ENCODE data around the gene CDH20. TPM values are rescaled to one million over a fixed set of nuclear protein-coding genes. Genes with fewer than 3 reads are reported as not detected.

Gene CDH20
- total and polyA plus RNA-seq, 2 of the 4 experiments (the other 2 are of a cell fraction), result not detected

DNA sequence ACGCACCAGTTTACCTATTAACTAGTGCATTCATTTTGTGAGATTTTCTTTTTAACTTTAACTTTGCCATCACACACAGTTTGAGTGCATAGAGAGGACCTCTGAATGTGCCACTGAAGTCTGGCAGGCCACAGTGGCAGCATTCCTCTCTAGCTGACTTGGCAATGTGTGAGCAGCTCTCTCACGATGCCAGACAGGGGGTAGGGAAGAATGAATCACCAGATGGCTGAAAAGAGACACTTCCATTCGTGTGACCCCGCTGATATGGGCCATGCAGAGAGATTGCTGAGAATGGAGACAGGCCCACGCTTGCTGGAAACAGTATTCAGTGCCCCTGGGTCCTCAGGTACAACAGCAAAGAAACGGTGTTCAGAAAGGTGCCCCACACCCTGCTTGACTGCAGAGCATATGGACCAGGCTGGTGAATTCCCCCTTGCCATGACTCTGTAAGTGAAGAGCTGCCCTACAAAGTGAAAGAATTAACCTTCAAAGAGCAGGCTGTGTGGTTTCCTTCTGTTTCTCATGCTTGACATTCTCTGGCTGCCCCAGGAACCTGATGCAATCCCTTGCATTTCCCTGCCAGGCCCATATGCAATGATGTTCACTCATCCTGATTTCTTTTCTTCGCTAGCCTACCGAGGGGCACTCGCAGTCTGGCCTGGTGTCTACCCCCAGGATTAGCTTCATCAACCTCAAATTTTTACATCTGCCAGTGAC lies 236.1 kb downstream of the CDH20 start:
- Histone ChIP-seq H3K14ac (replicated peaks; ENCODE audit: low read depth, low read length) (peak overlapping the region; percentile 89), H4K91ac (ENCODE audit: insufficient read depth, low read depth, low read length) (peak overlapping the region; percentile 98), H3K4me2 (ENCODE audit: low read depth, low read length) (peak overlapping the region; percentile 53), H3K79me1 (ENCODE audit: low read depth in 1 of 2, low read length in 2 of 2) (no peaks in the 10 kb centered on the region), H3K4me1 (ENCODE audit: control insufficient read depth, insufficient read depth, low read length) (peaks cover 11% of the 10 kb centered on the region), H2BK120ac (ENCODE audit: low read depth, low read length) (peak overlapping the region; percentile 94), H3K56ac (ENCODE audit: extremely low read depth, insufficient read depth, low read length) (peak overlapping the region; percentile 8; the same call in 1 of the 2 replicates), H3K4ac (ENCODE audit: low read depth, low read length) (peak overlapping the region; percentile 95), H4K8ac (ENCODE audit: low read depth in 2 of 2, low read length in 2 of 2) (peak overlapping the region; percentile 75 to 85), H3K9me3 (ENCODE audit: control insufficient read depth, insufficient read depth, low read length) (peaks cover 5% of the 10 kb centered on the region), H3K9ac (ENCODE audit: low read depth, low read length) (0 out of 2 replicates have a peak overlapping the region, but pooled peaks have one; percentile 7), H2AK5ac (ENCODE audit: low read depth, low read length) (peak overlapping the region; percentile 91), H3K36me3 (ENCODE audit: control insufficient read depth, insufficient read depth, low read length) (no peaks in the 10 kb centered on the region), H2AFZ (replicated peaks; ENCODE audit: low read length, poor library complexity) (peak overlapping the region; percentile 52), H2AK9ac (replicated peaks; ENCODE audit: low read depth, low read length, poor library complexity) (no peak overlapping the region), H3K18ac (ENCODE audit: low read depth, low read length) (peak overlapping the region; percentile 81), H2BK20ac (ENCODE audit: low read depth, low read length) (peak overlapping the region; percentile 98), H3K4me3 (ENCODE audit: insufficient read depth, low read depth, low read length) (no peak overlapping the region), H4K5ac (ENCODE audit: low read depth, low read length) (peak overlapping the region; percentile 66), H2BK5ac (ENCODE audit: low read depth, low read length, poor library complexity, severe bottlenecking) (peak overlapping the region; percentile 92), H3K27ac (ENCODE audit: insufficient read depth, low read length) (peak overlapping the region; percentile 89), H3K27me3 (ENCODE audit: control insufficient read depth, insufficient read depth, low read length) (no peaks in the 10 kb centered on the region), H2BK15ac (ENCODE audit: low read depth, low read length) (peak overlapping the region; percentile 77), H3K23ac (ENCODE audit: low read depth, low read length) (peak overlapping the region; percentile 62), H3K9me1 (ENCODE audit: insufficient read depth, low read length) (peaks cover 7% of the 10 kb centered on the region; the same call in 1 of the 2 replicates), H4K20me1 (ENCODE audit: insufficient read depth, low read length) (no peaks in the 10 kb centered on the region)
- dilution Hi-C loops (cut with HindIII; ENCODE audit: low sequenced_read_pairs, unreplicated experiment), result no loop called here
- no CpG with 5 or more reads among the region's 9 CpGs for WGBS, 2 experiments (ENCODE audit: extremely low coverage in 2 of 2, insufficient read length in 1 of 2)
- no TSS peak for BruUV-seq (replicated peaks)
- ChIA-PET POLR2A (ENCODE audit: unreplicated experiment) (interaction anchor here (0.5 kb wide), 1 partner anchor 43 kb away, joined by 3 read pairs; no protein-coding TSS in a partner anchor), CTCF (no interaction called here)
- ATAC-seq (ENCODE audit: low read depth), result peak; percentile 78
- in situ Hi-C loops (cut with MboI; ENCODE audit: low sequenced_read_pairs), result no loop called here
- DNase-seq, result peak; percentile 80
- intact Hi-C loops (cut with micrococcal nuclease), result no loop called here
- TF ChIP-seq BHLHE40 (IDR thresholded peaks at IDR 0.05; ENCODE audit: low read depth, low read length), result no peak
- TF ChIP-seq, protein P1, sequence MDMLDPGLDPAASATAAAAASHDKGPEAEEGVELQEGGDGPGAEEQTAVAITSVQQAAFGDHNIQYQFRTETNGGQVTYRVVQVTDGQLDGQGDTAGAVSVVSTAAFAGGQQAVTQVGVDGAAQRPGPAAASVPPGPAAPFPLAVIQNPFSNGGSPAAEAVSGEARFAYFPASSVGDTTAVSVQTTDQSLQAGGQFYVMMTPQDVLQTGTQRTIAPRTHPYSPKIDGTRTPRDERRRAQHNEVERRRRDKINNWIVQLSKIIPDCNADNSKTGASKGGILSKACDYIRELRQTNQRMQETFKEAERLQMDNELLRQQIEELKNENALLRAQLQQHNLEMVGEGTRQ (IDR thresholded peaks at IDR 0.05; ENCODE audit: low read depth, low read length), result no peak
- no peak for TF ChIP-seq NFE2L2 (IDR thresholded peaks at IDR 0.05; ENCODE audit: low read depth, low read length)
- peak; percentile 58; the same call in 1 of the 2 replicates for TF ChIP-seq FOS (IDR thresholded peaks at IDR 0.05; ENCODE audit: low read depth, low read length)
- TF ChIP-seq, protein P2, sequence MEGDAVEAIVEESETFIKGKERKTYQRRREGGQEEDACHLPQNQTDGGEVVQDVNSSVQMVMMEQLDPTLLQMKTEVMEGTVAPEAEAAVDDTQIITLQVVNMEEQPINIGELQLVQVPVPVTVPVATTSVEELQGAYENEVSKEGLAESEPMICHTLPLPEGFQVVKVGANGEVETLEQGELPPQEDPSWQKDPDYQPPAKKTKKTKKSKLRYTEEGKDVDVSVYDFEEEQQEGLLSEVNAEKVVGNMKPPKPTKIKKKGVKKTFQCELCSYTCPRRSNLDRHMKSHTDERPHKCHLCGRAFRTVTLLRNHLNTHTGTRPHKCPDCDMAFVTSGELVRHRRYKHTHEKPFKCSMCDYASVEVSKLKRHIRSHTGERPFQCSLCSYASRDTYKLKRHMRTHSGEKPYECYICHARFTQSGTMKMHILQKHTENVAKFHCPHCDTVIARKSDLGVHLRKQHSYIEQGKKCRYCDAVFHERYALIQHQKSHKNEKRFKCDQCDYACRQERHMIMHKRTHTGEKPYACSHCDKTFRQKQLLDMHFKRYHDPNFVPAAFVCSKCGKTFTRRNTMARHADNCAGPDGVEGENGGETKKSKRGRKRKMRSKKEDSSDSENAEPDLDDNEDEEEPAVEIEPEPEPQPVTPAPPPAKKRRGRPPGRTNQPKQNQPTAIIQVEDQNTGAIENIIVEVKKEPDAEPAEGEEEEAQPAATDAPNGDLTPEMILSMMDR (conservative IDR thresholded peaks at IDR 0.05; ENCODE audit: low read depth, low read length), result no peak
- TF ChIP-seq, protein P3, sequence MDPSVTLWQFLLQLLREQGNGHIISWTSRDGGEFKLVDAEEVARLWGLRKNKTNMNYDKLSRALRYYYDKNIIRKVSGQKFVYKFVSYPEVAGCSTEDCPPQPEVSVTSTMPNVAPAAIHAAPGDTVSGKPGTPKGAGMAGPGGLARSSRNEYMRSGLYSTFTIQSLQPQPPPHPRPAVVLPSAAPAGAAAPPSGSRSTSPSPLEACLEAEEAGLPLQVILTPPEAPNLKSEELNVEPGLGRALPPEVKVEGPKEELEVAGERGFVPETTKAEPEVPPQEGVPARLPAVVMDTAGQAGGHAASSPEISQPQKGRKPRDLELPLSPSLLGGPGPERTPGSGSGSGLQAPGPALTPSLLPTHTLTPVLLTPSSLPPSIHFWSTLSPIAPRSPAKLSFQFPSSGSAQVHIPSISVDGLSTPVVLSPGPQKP (IDR thresholded peaks at IDR 0.05; ENCODE audit: borderline replicate concordance, low read depth, low read length), result no peak
- no peak for TF ChIP-seq POLR2A (IDR thresholded peaks at IDR 0.05; ENCODE audit: low read depth, low read length)
- no peak for TF ChIP-seq MAZ (IDR thresholded peaks at IDR 0.05; ENCODE audit: borderline replicate concordance, low read depth, low read length)
- TF ChIP-seq CEBPB (IDR thresholded peaks at IDR 0.05; ENCODE audit: low read depth, low read length), result peak; percentile 93
- TF ChIP-seq CHD1 (IDR thresholded peaks at IDR 0.05; ENCODE audit: low read depth, low read length), result no peak
- TF ChIP-seq RAD21 (IDR thresholded peaks at IDR 0.05; ENCODE audit: low read length), result no peak
- no peak for TF ChIP-seq RFX5 (IDR thresholded peaks at IDR 0.05; ENCODE audit: low read depth, low read length)
- TF ChIP-seq SMC3 (IDR thresholded peaks at IDR 0.05; ENCODE audit: low read depth, low read length), result no peak
- TF ChIP-seq RCOR1 (IDR thresholded peaks at IDR 0.05; ENCODE audit: insufficient replicate concordance, low read length), result no peak
- no peak for TF ChIP-seq MXI1 (IDR thresholded peaks at IDR 0.05; ENCODE audit: borderline replicate concordance, low read depth, low read length)
